OCI-LY1 (cell line): ENCODE data around the gene ITGB3.

ENCODE experiments used
- CTCF ChIP-seq: fragments of 200-600 bp; sonication (generic), shearing (Covaris generic); IDR thresholded peaks from 2 replicates; pipeline ENCODE4 v1.5.1; 2017; ENCODE audit warnings: mild to moderate bottlenecking, antibody characterized with exemption, low read length, moderate library complexity, mixed read lengths
- EZH2 ChIP-seq: fragments of 200-600 bp; sonication (generic), shearing (Covaris generic); IDR thresholded peaks from 2 replicates; pipeline ENCODE4 v1.8.0; 2017; ENCODE audit warnings: borderline replicate concordance, mixed run types, mild to moderate bottlenecking, antibody characterized with exemption, low read length, moderate library complexity, mixed read lengths

- TF ChIP-seq CTCF, result no peak
- no peak for TF ChIP-seq EZH2
Observed at GRCh38 chr17:47295874-47296255, 42.2 kb downstream of the ITGB3 start.
